Daoy (cell line): ENCODE measurements around the gene ATG3. TPM values are rescaled to one million over a fixed set of nuclear protein-coding genes. Genes with fewer than 3 reads are reported as not detected.
"Not testable (repeated sequence)": the region's sequence is repeated elsewhere in the genome, so short reads cannot be mapped to it uniquely, and the experiment has no call there.

Source experiments
- DNase-seq: peaks from one replicate; pipeline ENCODE4 v3.0.0-alpha.2; 2015; ENCODE audit warnings: low read depth
- total RNA-seq: library from RNA; depleted of rRNA; stranded (reverse); fragments of >200 nt; shearing (Covaris generic); gene quantifications from 2 replicates; pipeline ENCODE4 v1.2.3, GENCODE V29; 2014

The ATG3 gene
- total RNA-seq, 1 experiment from 2014 or later, result 93.4 TPM

GRCh38 chr3:112560721-112561483, 860 bp downstream of the ATG3 start:
- DNase-seq, result peak; percentile 84

GRCh38 chr3:112560307-112560706, 1.5 kb downstream of the ATG3 start:
- no peak for DNase-seq

GRCh38 chr3:112557976-112558375, 3.8 kb downstream of the ATG3 start:
- DNase-seq, result no peak

- DNase-seq, result no peak
Observed at GRCh38 chr3:112555535-112556170, 6.1 kb downstream of the ATG3 start.

DNA sequence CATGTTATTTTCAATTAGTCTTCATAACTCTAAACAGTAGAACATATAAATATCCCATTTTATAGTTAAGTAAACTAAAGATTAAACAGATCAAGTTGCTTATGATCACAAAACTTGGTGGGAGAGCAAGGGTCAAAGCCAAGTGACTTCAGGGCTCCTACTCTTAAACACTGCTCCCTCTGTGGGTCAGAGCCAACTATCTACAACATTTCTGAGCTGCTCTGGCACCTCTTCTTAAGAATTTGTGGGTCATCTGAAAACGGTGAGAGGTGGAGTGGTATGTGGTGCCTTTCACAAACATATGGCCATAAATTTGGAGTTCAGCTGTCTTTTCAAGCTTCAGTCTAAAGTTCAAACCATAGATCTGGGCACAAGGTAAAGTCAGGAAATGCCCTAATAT, 10.9 kb downstream of the ATG3 start:
- no peak for DNase-seq

GRCh38 chr3:112546216-112546759, 15.5 kb downstream of the ATG3 start:
- DNase-seq, result no peak

GRCh38 chr3:112539825-112540650, 21.7 kb downstream of the ATG3 start:
- DNase-seq, result no peak

- DNase-seq, result no peak
Observed at GRCh38 chr3:112531358-112531781, 30.4 kb downstream of the ATG3 start.

DNA sequence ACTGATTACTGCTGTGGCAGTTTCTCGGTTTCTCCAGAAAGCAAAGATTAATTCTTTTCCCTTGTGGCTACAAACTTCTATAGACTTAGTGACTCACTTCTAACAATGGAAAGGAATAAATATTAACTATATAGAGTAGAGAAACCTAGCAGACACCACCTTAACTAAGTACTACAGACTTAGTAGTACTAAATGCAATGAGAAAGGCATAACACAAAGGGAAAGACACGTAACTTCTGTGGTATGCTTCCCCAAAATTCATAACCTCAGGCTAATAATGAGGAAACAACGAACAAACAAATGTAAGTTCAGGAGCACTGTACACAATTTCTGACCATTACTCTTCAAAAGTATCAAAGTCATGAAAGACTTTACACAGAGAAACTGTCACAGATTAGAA, 31.2 kb downstream of the ATG3 start:
- no peak for DNase-seq

GRCh38 chr3:112524127-112524526, 37.6 kb downstream of the ATG3 start:
- not testable (repeated sequence) for DNase-seq

DNA sequence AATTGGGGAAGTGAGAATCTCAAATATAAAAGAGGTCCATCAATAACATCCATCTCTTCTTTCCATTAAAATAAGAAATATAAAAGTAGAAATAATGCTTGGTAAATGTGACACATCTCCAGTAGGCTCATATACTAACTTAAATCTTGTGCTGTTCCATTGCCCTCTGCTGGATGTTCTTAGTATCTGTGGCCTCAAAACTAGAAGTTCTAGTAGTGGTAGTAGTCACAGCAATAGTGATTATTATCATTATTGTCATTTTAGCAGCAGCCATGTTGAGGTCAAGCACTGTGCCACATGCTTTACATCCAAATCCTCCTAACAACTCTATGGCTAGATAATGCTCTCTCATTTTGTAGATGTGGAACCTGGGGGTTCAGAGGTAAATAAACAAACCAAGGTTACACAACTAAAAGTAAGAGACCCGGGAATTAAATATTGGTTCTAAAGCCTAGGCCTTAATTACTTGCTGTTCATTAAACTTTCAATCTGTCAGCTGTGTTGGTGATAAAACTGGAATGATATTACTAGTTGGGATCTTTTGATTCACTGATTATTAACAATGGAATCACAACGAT, 42.2 kb downstream of the ATG3 start:
- DNase-seq, result peak; percentile 56

DNA sequence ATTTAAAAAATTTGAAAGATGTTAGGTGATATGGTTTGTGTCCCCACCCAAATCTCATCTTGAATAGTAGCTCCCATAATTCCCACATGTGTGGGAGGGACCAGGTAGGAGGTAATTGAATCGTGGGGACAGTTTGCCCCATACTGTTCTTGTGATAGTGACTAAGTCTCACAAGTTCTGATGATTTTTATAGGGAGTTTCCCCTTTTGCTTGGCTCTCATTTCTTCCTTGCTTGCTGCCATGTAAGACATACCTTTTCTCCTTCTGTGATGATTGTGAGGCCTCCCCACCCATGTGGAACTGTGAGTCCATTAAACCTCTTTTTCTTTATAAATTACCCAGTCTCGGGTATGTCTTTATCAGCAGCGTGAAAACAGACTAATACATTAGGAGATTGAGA, 42.8 kb downstream of the ATG3 start:
- DNase-seq, result not testable (repeated sequence)

DNA sequence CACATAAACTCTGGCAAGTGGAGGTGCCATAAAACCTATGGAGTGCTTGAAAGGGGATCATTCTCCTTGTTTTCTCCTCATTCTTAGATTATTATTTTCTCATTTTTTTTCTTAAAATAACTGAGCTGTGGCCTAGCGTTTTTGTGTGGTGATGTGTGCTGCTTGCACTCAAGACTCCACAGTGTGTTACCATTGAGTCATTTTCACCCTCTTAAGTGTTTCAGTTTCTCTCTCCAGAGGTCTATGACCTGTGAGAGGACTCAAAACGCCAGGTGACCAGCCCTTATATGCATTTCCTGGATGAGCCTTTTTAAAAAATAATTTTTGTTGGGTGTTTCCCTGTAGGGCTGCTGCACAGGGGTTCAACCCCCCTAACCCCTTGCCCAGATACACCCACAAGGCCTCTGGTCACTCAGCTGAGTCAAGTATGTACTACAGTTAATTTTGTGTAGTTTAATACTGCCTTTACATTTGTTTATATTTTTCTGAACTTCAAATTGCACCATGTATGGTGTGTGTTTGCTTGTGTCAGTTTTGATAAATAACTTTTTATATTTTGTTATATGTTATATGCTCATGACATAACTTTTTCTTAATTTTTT, 47.1 kb downstream of the ATG3 start:
- no peak for DNase-seq

GRCh38 chr3:112512320-112512719, 49.4 kb downstream of the ATG3 start:
- no peak for DNase-seq

DNA sequence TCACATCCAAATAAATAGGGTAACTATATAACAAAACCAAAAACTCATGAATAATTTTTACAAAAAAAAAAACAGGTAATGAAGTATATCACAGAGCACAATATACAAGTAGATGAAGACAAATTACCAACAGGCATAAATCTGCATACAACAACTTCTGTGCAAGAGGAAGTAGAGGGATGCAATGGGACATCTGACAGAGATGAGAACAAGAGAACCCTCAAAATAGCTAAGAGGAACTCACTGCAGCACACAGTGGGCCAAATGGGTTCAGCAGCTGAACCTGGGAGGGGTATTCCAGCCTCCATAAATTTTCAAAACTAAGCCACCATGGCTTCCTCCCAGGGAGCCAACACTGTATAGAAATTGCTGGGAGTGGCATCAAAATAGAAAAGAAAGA, 52.9 kb downstream of the ATG3 start:
- no peak for DNase-seq

DNA sequence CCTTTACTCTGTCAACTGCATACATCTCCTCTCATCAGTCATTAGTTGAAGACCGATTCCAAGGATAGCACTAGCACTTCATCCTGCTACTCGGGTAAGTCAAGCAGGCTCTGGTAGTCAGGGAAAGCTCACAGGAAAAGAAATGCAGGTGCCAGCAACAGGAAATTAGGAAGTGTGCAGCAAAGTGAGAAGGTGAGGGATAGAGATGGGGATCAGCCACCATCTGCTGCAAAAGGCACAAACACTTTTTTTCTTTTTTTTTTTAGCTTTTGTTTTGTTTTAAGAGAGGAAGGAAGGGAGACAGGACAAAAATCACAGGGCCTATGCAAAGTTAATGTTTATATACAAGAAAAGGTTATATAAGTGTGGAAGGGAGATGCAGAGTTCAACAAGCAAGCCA, 53.5 kb downstream of the ATG3 start:
- DNase-seq, result no peak

GRCh38 chr3:112505907-112506306, 55.9 kb downstream of the ATG3 start:
- no peak for DNase-seq

DNA sequence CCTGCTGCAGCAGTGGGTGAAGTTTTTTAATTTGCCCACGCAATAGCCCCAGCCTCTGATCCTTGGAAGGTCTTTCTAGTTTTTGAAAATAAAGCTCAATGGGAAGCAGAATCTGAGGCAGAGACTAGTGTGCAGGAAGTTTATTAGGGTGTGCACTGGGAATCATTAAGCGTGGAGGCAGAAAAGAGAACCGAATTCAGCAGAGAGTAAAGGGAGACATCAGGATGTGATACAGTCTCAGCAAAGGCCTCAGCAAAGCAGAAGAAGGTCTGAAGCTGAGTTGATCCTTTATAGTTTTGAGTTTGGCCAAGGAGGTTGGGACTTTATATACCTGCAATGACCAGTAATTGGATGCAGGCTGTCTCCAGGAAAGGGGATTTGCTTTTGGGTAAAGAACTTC, 57.6 kb downstream of the ATG3 start:
- no peak for DNase-seq

- DNase-seq, result no peak
Observed at GRCh38 chr3:112503304-112503972, 58.3 kb downstream of the ATG3 start.

DNA sequence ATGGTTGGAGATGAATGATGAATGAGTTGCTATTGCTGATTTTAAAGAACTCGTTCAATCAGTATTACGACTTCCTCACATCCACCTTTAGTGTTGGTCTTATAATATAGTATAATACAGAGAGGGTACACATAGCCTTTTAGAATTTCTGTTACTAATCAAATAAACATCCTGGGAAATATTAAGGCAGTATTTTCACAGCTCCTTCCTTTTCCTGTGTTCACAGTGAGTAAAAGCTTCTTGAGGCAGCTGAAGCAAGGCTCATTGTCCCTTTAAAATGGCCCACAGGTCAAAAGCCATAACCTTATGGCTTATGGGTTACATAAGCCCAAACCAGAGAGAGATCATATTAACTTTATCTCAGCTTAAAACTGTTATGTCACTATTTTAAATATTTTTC, 61.1 kb downstream of the ATG3 start:
- DNase-seq, result no peak
